HCT116 (cell line): ENCODE data around the gene FSIP1. TPM values are rescaled to one million over a fixed set of nuclear protein-coding genes. Genes with fewer than 3 reads are reported as not detected.

Experiments
- ATAC-seq: fragments of 200-7000 bp; cut with Tn5 transposase; 2 replicates; pipeline ENCODE4 v1.9.1; 2020; ENCODE audit warnings: mild to moderate bottlenecking, moderate library complexity
- BruUV-seq: library from RNA; stranded (reverse); fragments of 400-500 nt; replicated peaks from 2 replicates; lab custom pipeline; 2021; lab: Mats Ljungman, UMichigan
- CTCF ChIA-PET: fragments of 300-600 bp; sonication (Branson Sonifier 250); formaldehyde crosslinking; loops from one replicate; lab custom pipeline; 2021; ENCODE audit warnings: antibody characterized with exemption; lab: Charles Lee
- POLR2A ChIA-PET: fragments of 300-600, 350-600 bp; sonication (Branson Sonifier 250); formaldehyde crosslinking; loops from one replicate; lab custom pipeline; 2021; ENCODE audit warnings: antibody characterized with exemption; lab: Charles Lee
- RAD21 ChIA-PET, 2 experiments: fragments of 300-600 bp; sonication (Branson Sonifier 250); formaldehyde crosslinking; loops; one replicate each; lab custom pipeline; 2023; ENCODE audit warnings: low total read pairs in 2 of 2; ENCODE audit not compliant: uncharacterized antibody in 2 of 2, unreplicated experiment in 2 of 2, low non-redundant PET in 1 of 2; lab: Charles Lee
- DNase-seq: peaks from one replicate; pipeline ENCODE4 v3.0.0-alpha.2; 2010; ENCODE audit warnings: low read depth, low spot score
- H2AFZ ChIP-seq: fragments of 200-600 bp; shearing (Covaris generic), sonication (generic); 2 replicates; pipeline ENCODE4 v1.6.1; 2017; ENCODE audit warnings: low read depth, mixed run types, mixed read lengths, antibody characterized with exemption, low read length; ENCODE audit not compliant: poor library complexity, severe bottlenecking
- H3K27ac ChIP-seq: 2 replicates; pipeline ENCODE4 v1.5.1; 2012; ENCODE audit warnings: low read depth, low read length
- H3K27me3 ChIP-seq: fragments of 200-600 bp; sonication (generic); 2 replicates; pipeline ENCODE4 v1.6.1; 2016; ENCODE audit warnings: mixed run types, low read length, mixed read lengths; ENCODE audit not compliant: insufficient read depth
- H3K36me3 ChIP-seq, 2 experiments: fragments of 200-500 bp in 1 of 2; fragments of 200-600 bp in 1 of 2; sonication (Bioruptor generic) in 1 of 2; sonication (generic) in 1 of 2; 2 replicates each; pipeline versions ENCODE4 v1.5.1 to v1.6.1; 2014 to 2016; ENCODE audit warnings: low read length in 2 of 2, inconsistent platforms in 1 of 2, mixed read lengths in 1 of 2, mixed run types in 1 of 2; ENCODE audit not compliant: insufficient read depth in 2 of 2, control insufficient read depth in 1 of 2
- H3K4me1 ChIP-seq, 2 experiments: fragments of 200-600 bp in 1 of 2; sonication (generic) in 1 of 2; 2 replicates each; pipeline versions ENCODE4 v1.5.1 to v1.6.1; 2012 to 2017; ENCODE audit warnings: low read length in 2 of 2, inconsistent platforms in 1 of 2, mild to moderate bottlenecking in 1 of 2, mixed read lengths in 1 of 2, mixed run types in 1 of 2, moderate library complexity in 1 of 2; ENCODE audit not compliant: insufficient read depth in 2 of 2, control insufficient read depth in 1 of 2
- H3K4me2 ChIP-seq: fragments of 200-600 bp; sonication (generic); 2 replicates; pipeline ENCODE4 v1.6.1; 2017; ENCODE audit warnings: mixed run types, low read length, mixed read lengths
- H3K4me3 ChIP-seq, 2 experiments: fragments of 200-600 bp in 1 of 2; sonication (generic) in 1 of 2; replicated peaks in 1 of 2; 2 replicates each; pipeline ENCODE4 v1.5.1; 2011 to 2016; ENCODE audit warnings: low read length in 2 of 2, control low read depth in 1 of 2, low read depth in 1 of 2, mild to moderate bottlenecking in 1 of 2, mixed read lengths in 1 of 2, mixed run types in 1 of 2
- H3K79me2 ChIP-seq: fragments of 200-600 bp; sonication (generic); 2 replicates; pipeline ENCODE4 v1.6.1; 2017; ENCODE audit warnings: mild to moderate bottlenecking, mixed run types, low read length, moderate library complexity, mixed read lengths; ENCODE audit not compliant: insufficient read depth
- H3K9ac ChIP-seq: fragments of 200-600 bp; sonication (generic); 2 replicates; pipeline ENCODE4 v1.6.1; 2016; ENCODE audit warnings: low read length, mixed read lengths
- H3K9me2 ChIP-seq: fragments of 200-600 bp; sonication (generic), shearing (Covaris generic); 2 replicates; pipeline ENCODE4 v1.6.1; 2017; ENCODE audit warnings: mixed run types, mild to moderate bottlenecking, moderate library complexity; ENCODE audit not compliant: insufficient read depth
- H3K9me3 ChIP-seq, 2 experiments: fragments of 200-500 bp in 1 of 2; fragments of 200-600 bp in 1 of 2; sonication (Bioruptor generic) in 1 of 2; sonication (generic) in 1 of 2; 2 replicates each; pipeline ENCODE4 v1.6.1; 2014 to 2017; ENCODE audit warnings: low read length in 2 of 2, mixed read lengths in 2 of 2, inconsistent platforms in 1 of 2, low read depth in 1 of 2, mild to moderate bottlenecking in 1 of 2, mixed run types in 1 of 2, moderate library complexity in 1 of 2; ENCODE audit not compliant: control insufficient read depth in 1 of 2, insufficient read depth in 1 of 2
- H4K20me1 ChIP-seq: fragments of 200-600 bp; sonication (generic), shearing (Covaris generic); 2 replicates; pipeline ENCODE4 v1.6.1; 2017; ENCODE audit warnings: mixed run types, mild to moderate bottlenecking, moderate library complexity; ENCODE audit not compliant: insufficient read depth
- ATF3 ChIP-seq: IDR thresholded peaks from 2 replicates; pipeline ENCODE4 v1.6.1; 2012
- CBX3 ChIP-seq: IDR thresholded peaks from 2 replicates; pipeline ENCODE4 v1.6.1; 2012; ENCODE audit warnings: low read depth
- CEBPB ChIP-seq: IDR thresholded peaks from 2 replicates; pipeline ENCODE4 v1.6.1; 2012; ENCODE audit warnings: low read depth
- EGR1 ChIP-seq: IDR thresholded peaks from 2 replicates; pipeline ENCODE4 v1.6.1; 2012; ENCODE audit warnings: low read depth
- ELF1 ChIP-seq: IDR thresholded peaks from 2 replicates; pipeline ENCODE4 v1.6.1; 2012; ENCODE audit warnings: low read depth, borderline replicate concordance
- EZH2phosphoT487 ChIP-seq: fragments of 200-600 bp; IDR thresholded peaks from 2 replicates; pipeline ENCODE4 v1.6.1; 2018; ENCODE audit warnings: antibody characterized with exemption, borderline replicate concordance
- FOSL1 ChIP-seq: IDR thresholded peaks from 2 replicates; pipeline ENCODE4 v1.6.1; 2012; ENCODE audit warnings: low read depth
- JUND ChIP-seq: IDR thresholded peaks from 2 replicates; pipeline ENCODE4 v1.6.1; 2012
- POLR2A ChIP-seq: IDR thresholded peaks from 2 replicates; pipeline ENCODE4 v1.7.0; 2011; ENCODE audit warnings: borderline replicate concordance; ENCODE audit not compliant: insufficient read depth, insufficient read length; ENCODE audit errors: extremely low read depth
- POLR2AphosphoS5 ChIP-seq: IDR thresholded peaks from 2 replicates; pipeline ENCODE4 v1.6.1; 2011; ENCODE audit warnings: mild to moderate bottlenecking, low read depth, low read length, moderate library complexity
- RAD21 ChIP-seq: IDR thresholded peaks from 2 replicates; pipeline ENCODE4 v1.6.1; 2012; ENCODE audit warnings: low read depth, mild to moderate bottlenecking
- REST ChIP-seq: IDR thresholded peaks from 2 replicates; pipeline ENCODE4 v1.6.1; 2012; ENCODE audit warnings: low read depth
- SIN3A ChIP-seq: IDR thresholded peaks from 2 replicates; pipeline ENCODE4 v1.6.1; 2012; ENCODE audit warnings: low read depth
- SRF ChIP-seq: IDR thresholded peaks from 2 replicates; pipeline ENCODE4 v1.6.1; 2012; ENCODE audit warnings: low read depth
- YY1 ChIP-seq: IDR thresholded peaks from 2 replicates; pipeline ENCODE4 v1.6.1; 2011; ENCODE audit warnings: low read length, low read depth, moderate library complexity, mild to moderate bottlenecking; ENCODE audit not compliant: insufficient replicate concordance; ENCODE audit errors: extremely low read depth
- ZFX ChIP-seq: fragments of 450-650 bp; IDR thresholded peaks from 2 replicates; pipeline ENCODE4 v1.6.1; 2017
- ZNF274 ChIP-seq: fragments of 200-500 bp; sonication (Bioruptor generic); IDR thresholded peaks from 2 replicates; pipeline ENCODE4 v1.6.1; 2014; ENCODE audit warnings: mild to moderate bottlenecking, low read depth, low read length, inconsistent platforms
- intact Hi-C: fragments of 100-400 bp; cut with micrococcal nuclease; formaldehyde crosslinking; loops from 2 replicates; pipeline ENCODE4 v1.10.0; 2022
- total RNA-seq: library from RNA; stranded (reverse); gene quantifications from one replicate; pipeline ENCODE4 v1.2.1, GENCODE V29; 2021; ENCODE audit not compliant: unreplicated experiment

Gene FSIP1
- total RNA-seq, 1 experiment from 2014 or later: 0.42 TPM

- no peak overlapping the region for H3K4me2 ChIP-seq
- ChIA-PET CTCF (interaction anchor here (2.2 kb wide), 1 partner anchor 43 kb away, joined by 6 read pairs; no protein-coding TSS in a partner anchor), POLR2A (no interaction called here), RAD21 (no interaction called here)
- H3K4me3 ChIP-seq: no peak overlapping the region
- H2AFZ ChIP-seq: no peak overlapping the region
- DNase-seq (no peak), ATAC-seq (no peak)
- no peaks in the 10 kb centered on the region for H3K9me2 ChIP-seq
- no peaks in the 10 kb centered on the region for H3K4me1 ChIP-seq
- H4K20me1 ChIP-seq: no peaks in the 10 kb centered on the region
- no peaks in the 10 kb centered on the region for H3K79me2 ChIP-seq
- intact Hi-C loops: no loop called here
- H3K9me3 ChIP-seq: no peaks in the 10 kb centered on the region
- no peaks in the 10 kb centered on the region for H3K36me3 ChIP-seq
- no peak overlapping the region for H3K27ac ChIP-seq
- no peaks in the 10 kb centered on the region for H3K27me3 ChIP-seq
- TF ChIP-seq POLR2A (no peak), FOSL1 (no peak), EZH2phosphoT487 (no peak), JUND (no peak), ATF3 (no peak), ELF1 (no peak), POLR2AphosphoS5 (no peak), YY1 (no peak), CEBPB (no peak), REST (no peak), ZFX (no peak), SIN3A (no peak), RAD21 (no peak), ZNF274 (no peak), EGR1 (no peak), CBX3 (no peak), SRF (no peak)
- H3K9ac ChIP-seq: no peak overlapping the region
- BruUV-seq: no TSS peak
These were observed 68.8 kb downstream of the FSIP1 start for GRCh38 chr15:39713846-39714245.
